Measurements from ENCODE around the gene TAF1B.

The TAF1B gene

DNA sequence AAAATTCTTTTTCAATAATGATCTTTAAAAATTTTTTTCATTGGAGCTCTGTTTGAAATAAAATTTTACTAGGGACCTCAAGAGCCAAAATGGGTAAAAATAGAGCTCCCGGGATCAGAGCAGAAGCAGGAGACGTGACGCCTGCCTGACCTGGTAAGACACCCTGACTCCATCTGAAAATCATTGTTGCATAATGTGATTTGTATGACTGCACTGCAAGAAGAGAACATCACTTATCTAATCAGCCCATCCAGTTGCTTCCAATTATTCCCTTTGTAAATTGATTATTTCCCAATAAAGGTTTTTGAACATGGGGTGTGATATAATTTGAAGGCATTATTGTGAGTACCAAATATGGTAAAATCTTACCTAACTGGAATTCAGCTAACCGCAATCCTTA, 17.1 kb upstream of the TAF1B start:
- no peaks in the 10 kb centered on the region for H4K20me1 ChIP-seq (ENCODE audit: low read depth, low read length)
- H2AFZ ChIP-seq (ENCODE audit: low read depth, low read length, severe bottlenecking), result no peak overlapping the region
- H3K27ac ChIP-seq (ENCODE audit: low read depth, low read length), result no peak overlapping the region
- H3K27me3 ChIP-seq (ENCODE audit: low read length), result no peaks in the 10 kb centered on the region
- H3K9me3 ChIP-seq (ENCODE audit: insufficient read depth, low read length), result no peaks in the 10 kb centered on the region
- H3K4me2 ChIP-seq (ENCODE audit: low read depth, low read length, poor library complexity, severe bottlenecking), result no peak overlapping the region
- H3K79me2 ChIP-seq (ENCODE audit: insufficient read depth, low read length), result no peaks in the 10 kb centered on the region
- no peaks in the 10 kb centered on the region for H3F3A ChIP-seq (ENCODE audit: insufficient read depth)
- no peak overlapping the region for H3K9ac ChIP-seq (ENCODE audit: low read length)
- H3K4me3 ChIP-seq (ENCODE audit: insufficient read depth, low read length, poor library complexity, severe bottlenecking), result no peak overlapping the region
- no peak for TF ChIP-seq EZH2phosphoT487 (conservative IDR thresholded peaks at IDR 0.05; ENCODE audit: low read length)
- TF ChIP-seq, protein P1, sequence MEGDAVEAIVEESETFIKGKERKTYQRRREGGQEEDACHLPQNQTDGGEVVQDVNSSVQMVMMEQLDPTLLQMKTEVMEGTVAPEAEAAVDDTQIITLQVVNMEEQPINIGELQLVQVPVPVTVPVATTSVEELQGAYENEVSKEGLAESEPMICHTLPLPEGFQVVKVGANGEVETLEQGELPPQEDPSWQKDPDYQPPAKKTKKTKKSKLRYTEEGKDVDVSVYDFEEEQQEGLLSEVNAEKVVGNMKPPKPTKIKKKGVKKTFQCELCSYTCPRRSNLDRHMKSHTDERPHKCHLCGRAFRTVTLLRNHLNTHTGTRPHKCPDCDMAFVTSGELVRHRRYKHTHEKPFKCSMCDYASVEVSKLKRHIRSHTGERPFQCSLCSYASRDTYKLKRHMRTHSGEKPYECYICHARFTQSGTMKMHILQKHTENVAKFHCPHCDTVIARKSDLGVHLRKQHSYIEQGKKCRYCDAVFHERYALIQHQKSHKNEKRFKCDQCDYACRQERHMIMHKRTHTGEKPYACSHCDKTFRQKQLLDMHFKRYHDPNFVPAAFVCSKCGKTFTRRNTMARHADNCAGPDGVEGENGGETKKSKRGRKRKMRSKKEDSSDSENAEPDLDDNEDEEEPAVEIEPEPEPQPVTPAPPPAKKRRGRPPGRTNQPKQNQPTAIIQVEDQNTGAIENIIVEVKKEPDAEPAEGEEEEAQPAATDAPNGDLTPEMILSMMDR (IDR thresholded peaks at IDR 0.05; ENCODE audit: insufficient read depth, low read length, poor library complexity, severe bottlenecking), result no peak
- no peaks in the 10 kb centered on the region for H3K36me3 ChIP-seq (ENCODE audit: low read length)
- no peaks in the 10 kb centered on the region for H3K9me2 ChIP-seq (replicated peaks; ENCODE audit: insufficient read depth, low read length)

DNA sequence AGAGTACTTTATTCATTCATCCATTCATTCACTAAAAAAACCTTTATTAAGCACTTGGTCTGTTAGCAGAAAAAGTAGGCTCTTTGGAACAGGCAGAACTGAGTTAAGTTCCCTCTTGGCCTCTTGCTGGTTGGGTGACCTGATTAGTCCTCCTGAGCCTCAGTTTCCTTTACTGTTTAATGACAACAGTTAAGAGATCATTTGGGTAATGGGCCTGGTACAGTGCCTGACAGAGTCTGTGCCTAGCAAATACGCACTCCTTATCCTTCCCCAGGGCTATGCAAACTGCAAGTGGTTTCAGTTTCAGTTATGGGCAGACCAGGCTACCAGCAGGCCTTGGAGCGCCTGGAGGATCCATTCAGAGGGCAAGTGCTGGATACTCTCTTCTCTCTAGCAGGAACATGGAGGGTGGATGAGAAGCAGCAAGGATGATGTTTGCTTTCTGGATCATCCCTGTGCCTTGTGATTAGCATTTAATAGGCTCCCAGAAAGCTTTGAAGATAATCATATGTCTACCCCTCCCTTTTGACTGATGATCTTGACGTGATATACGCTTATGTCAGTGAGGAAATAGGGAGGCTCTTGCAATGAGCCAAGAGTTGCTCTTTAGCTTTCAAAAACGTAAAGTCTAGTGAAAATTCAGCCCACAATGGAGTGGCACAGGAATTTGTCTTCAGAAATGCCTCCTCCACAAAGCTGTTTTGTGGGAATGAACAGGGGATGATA, 12.4 kb upstream of the TAF1B start:
- H3K36me3 ChIP-seq (ENCODE audit: low read length), result no peaks in the 10 kb centered on the region
- H4K20me1 ChIP-seq (ENCODE audit: low read depth, low read length), result no peaks in the 10 kb centered on the region
- TF ChIP-seq, protein P1 (IDR thresholded peaks at IDR 0.05; ENCODE audit: insufficient read depth, low read length, poor library complexity, severe bottlenecking), result no peak
- no peak for TF ChIP-seq EZH2phosphoT487 (conservative IDR thresholded peaks at IDR 0.05; ENCODE audit: low read length)
- no peak overlapping the region for H3K9ac ChIP-seq (ENCODE audit: low read length)
- H3K27ac ChIP-seq (ENCODE audit: low read depth, low read length), result no peak overlapping the region
- no peak overlapping the region for H2AFZ ChIP-seq (ENCODE audit: low read depth, low read length, severe bottlenecking)
- H3K4me3 ChIP-seq (ENCODE audit: insufficient read depth, low read length, poor library complexity, severe bottlenecking), result no peak overlapping the region
- no peak overlapping the region for H3K4me2 ChIP-seq (ENCODE audit: low read depth, low read length, poor library complexity, severe bottlenecking)
- no peaks in the 10 kb centered on the region for H3K27me3 ChIP-seq (ENCODE audit: low read length)
- no peaks in the 10 kb centered on the region for H3K79me2 ChIP-seq (ENCODE audit: insufficient read depth, low read length)
- H3K9me2 ChIP-seq (replicated peaks; ENCODE audit: insufficient read depth, low read length), result no peaks in the 10 kb centered on the region
- no peaks in the 10 kb centered on the region for H3F3A ChIP-seq (ENCODE audit: insufficient read depth)
- no peaks in the 10 kb centered on the region for H3K9me3 ChIP-seq (ENCODE audit: insufficient read depth, low read length)

DNA sequence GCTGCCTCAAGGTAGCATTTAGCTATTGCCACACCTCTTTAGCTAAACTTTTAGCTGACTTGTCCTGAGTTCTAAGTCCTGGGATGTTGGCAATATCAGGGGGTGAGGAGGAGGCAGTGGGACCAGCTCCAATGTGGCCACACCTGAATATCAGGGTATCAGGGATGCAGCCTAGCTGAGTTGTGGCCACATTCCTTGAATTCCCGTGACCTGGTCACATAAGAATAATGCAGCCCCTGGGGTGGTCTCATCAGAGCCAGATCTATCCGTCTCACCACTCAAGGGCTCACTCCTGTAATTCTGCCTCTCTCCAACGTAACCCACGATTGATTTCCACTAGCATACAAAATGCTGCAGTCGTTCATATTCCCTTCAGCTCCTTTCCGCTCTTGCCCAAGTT, 11.6 kb upstream of the TAF1B start:
- Histone ChIP-seq H3K27ac (ENCODE audit: low read depth, low read length) (no peak overlapping the region), H3K79me2 (ENCODE audit: insufficient read depth, low read length) (no peaks in the 10 kb centered on the region), H2AFZ (ENCODE audit: low read depth, low read length, severe bottlenecking) (no peak overlapping the region)

More for the DNA sequence above, 11.6 kb upstream of the TAF1B start:
- H3K27me3 ChIP-seq (ENCODE audit: low read length), result no peaks in the 10 kb centered on the region
- H3K4me3 ChIP-seq (ENCODE audit: insufficient read depth, low read length, poor library complexity, severe bottlenecking), result no peak overlapping the region
- H3K36me3 ChIP-seq (ENCODE audit: low read length), result no peaks in the 10 kb centered on the region
- no peaks in the 10 kb centered on the region for H3F3A ChIP-seq (ENCODE audit: insufficient read depth)
- no peak overlapping the region for H3K9ac ChIP-seq (ENCODE audit: low read length)
- H3K4me2 ChIP-seq (ENCODE audit: low read depth, low read length, poor library complexity, severe bottlenecking), result no peak overlapping the region
- TF ChIP-seq, protein P1 (IDR thresholded peaks at IDR 0.05; ENCODE audit: insufficient read depth, low read length, poor library complexity, severe bottlenecking), result no peak
- TF ChIP-seq EZH2phosphoT487 (conservative IDR thresholded peaks at IDR 0.05; ENCODE audit: low read length), result no peak
- H4K20me1 ChIP-seq (ENCODE audit: low read depth, low read length), result no peaks in the 10 kb centered on the region
- H3K9me2 ChIP-seq (replicated peaks; ENCODE audit: insufficient read depth, low read length), result no peaks in the 10 kb centered on the region
- H3K9me3 ChIP-seq (ENCODE audit: insufficient read depth, low read length), result no peaks in the 10 kb centered on the region

Measured in SU-DHL-6 (cell line).